ENCODE measurements around the gene TAX1BP1. TPM values are rescaled to one million over a fixed set of nuclear protein-coding genes. Genes with fewer than 3 reads are reported as not detected.

The TAX1BP1 gene
- total RNA-seq, 1 experiment from 2014 or later, result 58.3 TPM

DNA sequence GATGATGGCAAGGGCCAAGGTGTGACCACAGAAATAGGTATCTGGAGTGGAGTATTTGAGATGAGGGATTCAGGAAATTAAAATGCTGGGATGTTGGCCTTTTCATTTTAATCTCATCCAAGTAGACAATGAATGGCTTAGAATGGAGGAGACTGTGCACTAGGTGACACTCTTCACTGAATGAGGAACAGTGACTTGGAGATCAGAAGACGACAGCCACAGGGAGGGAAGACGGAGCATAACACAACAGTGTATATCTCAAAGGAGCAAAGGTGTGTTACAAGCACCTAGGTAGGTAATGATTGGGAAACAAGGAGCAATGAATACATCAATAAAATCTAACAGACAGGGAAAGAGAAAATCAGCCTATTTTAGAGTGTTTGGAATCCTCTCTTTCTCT is 4.1 kb upstream of the TAX1BP1 start:
- H3K27me3 ChIP-seq (ENCODE audit: insufficient read depth, low read length), result no peaks in the 10 kb centered on the region
- no peak overlapping the region for H3T11ph ChIP-seq (ENCODE audit: low read length)
- no peak overlapping the region for H2AK5ac ChIP-seq (ENCODE audit: insufficient read length, low read length)
- H3K79me2 ChIP-seq (ENCODE audit: insufficient read depth, low read length), result no peaks in the 10 kb centered on the region
- H3K18ac ChIP-seq (ENCODE audit: insufficient read length, low read depth, low read length), result no peak overlapping the region
- TF ChIP-seq, protein P1, sequence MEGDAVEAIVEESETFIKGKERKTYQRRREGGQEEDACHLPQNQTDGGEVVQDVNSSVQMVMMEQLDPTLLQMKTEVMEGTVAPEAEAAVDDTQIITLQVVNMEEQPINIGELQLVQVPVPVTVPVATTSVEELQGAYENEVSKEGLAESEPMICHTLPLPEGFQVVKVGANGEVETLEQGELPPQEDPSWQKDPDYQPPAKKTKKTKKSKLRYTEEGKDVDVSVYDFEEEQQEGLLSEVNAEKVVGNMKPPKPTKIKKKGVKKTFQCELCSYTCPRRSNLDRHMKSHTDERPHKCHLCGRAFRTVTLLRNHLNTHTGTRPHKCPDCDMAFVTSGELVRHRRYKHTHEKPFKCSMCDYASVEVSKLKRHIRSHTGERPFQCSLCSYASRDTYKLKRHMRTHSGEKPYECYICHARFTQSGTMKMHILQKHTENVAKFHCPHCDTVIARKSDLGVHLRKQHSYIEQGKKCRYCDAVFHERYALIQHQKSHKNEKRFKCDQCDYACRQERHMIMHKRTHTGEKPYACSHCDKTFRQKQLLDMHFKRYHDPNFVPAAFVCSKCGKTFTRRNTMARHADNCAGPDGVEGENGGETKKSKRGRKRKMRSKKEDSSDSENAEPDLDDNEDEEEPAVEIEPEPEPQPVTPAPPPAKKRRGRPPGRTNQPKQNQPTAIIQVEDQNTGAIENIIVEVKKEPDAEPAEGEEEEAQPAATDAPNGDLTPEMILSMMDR (conservative IDR thresholded peaks at IDR 0.05), result no peak
- H3K9me3 Mint-ChIP-seq, result no peaks in the 10 kb centered on the region
- H3K27ac ChIP-seq (ENCODE audit: insufficient read length, low read depth, low read length), result no peak overlapping the region
- no peaks in the 10 kb centered on the region for H4K20me1 ChIP-seq (ENCODE audit: control insufficient read depth, insufficient read depth, insufficient read length)
- no peak overlapping the region for H2BK20ac ChIP-seq (ENCODE audit: low read depth, low read length, poor library complexity, severe bottlenecking)
- no peaks in the 10 kb centered on the region for H3K9me3 ChIP-seq (ENCODE audit: control insufficient read depth, low read depth, low read length)
- H2BK120ac ChIP-seq (ENCODE audit: low read depth, low read length, poor library complexity, severe bottlenecking), result no peak overlapping the region
- no peak overlapping the region for H3K27ac Mint-ChIP-seq
- H4K5ac ChIP-seq (ENCODE audit: insufficient read length, low read depth, low read length), result no peak overlapping the region
- no peak overlapping the region for H2BK5ac ChIP-seq (ENCODE audit: insufficient read length, low read length)
- H3K27me3 Mint-ChIP-seq (ENCODE audit: low read depth), result peaks cover 4% of the 10 kb centered on the region; the same call in 1 of the 2 replicates
- H3K79me1 ChIP-seq (ENCODE audit: insufficient read depth, low read depth, low read length, poor library complexity, severe bottlenecking), result no peaks in the 10 kb centered on the region
- WGBS (ENCODE audit: extremely low coverage, insufficient read length, low lambda C conversion rate), result no CpG with 5 or more reads among the region's 2 CpGs
- H3K4me1 ChIP-seq (ENCODE audit: insufficient read depth, low read length), result no peaks in the 10 kb centered on the region
- H2BK15ac ChIP-seq (ENCODE audit: low read depth, low read length), result no peak overlapping the region
- DNase-seq, result no peak
- peaks cover 6 to 13% of the 10 kb centered on the region in 2 experiments for H3K4me1 Mint-ChIP-seq
- no peak overlapping the region for H2AFZ ChIP-seq (ENCODE audit: low read length)
- H3K56ac ChIP-seq (ENCODE audit: insufficient read length, low read depth, low read length), result no peak overlapping the region
- H2BK12ac ChIP-seq (ENCODE audit: insufficient read length, low read depth, low read length), result no peak overlapping the region
- H3K23me2 ChIP-seq (ENCODE audit: insufficient read length, low read depth, low read length, poor library complexity, severe bottlenecking), result peaks cover 2% of the 10 kb centered on the region
- no peak overlapping the region for H3K23ac ChIP-seq (ENCODE audit: insufficient read length, low read depth, low read length)
- H3K4me2 ChIP-seq (ENCODE audit: insufficient read depth, insufficient read length, low read length), result no peak overlapping the region
- H3K14ac ChIP-seq (ENCODE audit: insufficient read depth, low read length), result no peak overlapping the region
- no peak overlapping the region for H4K8ac ChIP-seq (replicated peaks; ENCODE audit: insufficient read length, low read depth, low read length)
- H4K91ac ChIP-seq (ENCODE audit: insufficient read length, low read depth, low read length), result no peak overlapping the region
- H3K4me3 Mint-ChIP-seq, result no peak overlapping the region
- H3K9ac ChIP-seq (ENCODE audit: extremely low read depth, insufficient read length, low read length), result no peak overlapping the region
- peaks cover 0 to 2% (median 0%) of the 10 kb centered on the region in 3 experiments; a peak in 1 of 7 replicates for H3K36me3 Mint-ChIP-seq (ENCODE audit: insufficient read depth in 1 of 3, low read depth in 3 of 3)
- no peak overlapping the region for H3K4ac ChIP-seq (ENCODE audit: low read depth, low read length)

Measured in H9 (cell line).